Fibroblast of mammary gland (primary cell): ENCODE results near the gene TAF1B.

Source experiments
- DNase-seq: peaks from one replicate; pipeline ENCODE4 v3.0.0-alpha.2; 2010; ENCODE audit warnings: low read depth
- H3K4me3 ChIP-seq: 2 replicates; pipeline ENCODE4 v1.5.1; 2011; ENCODE audit warnings: low read depth, mild to moderate bottlenecking, low read length, moderate library complexity; ENCODE audit not compliant: control insufficient read depth
- TF ChIP-seq, protein P1 (sequence below): conservative IDR thresholded peaks from 2 replicates; pipeline ENCODE4 v1.5.1; 2011; ENCODE audit warnings: low read depth, low read length, inconsistent platforms; ENCODE audit not compliant: control insufficient read depth, insufficient read depth

Gene TAF1B

DNA sequence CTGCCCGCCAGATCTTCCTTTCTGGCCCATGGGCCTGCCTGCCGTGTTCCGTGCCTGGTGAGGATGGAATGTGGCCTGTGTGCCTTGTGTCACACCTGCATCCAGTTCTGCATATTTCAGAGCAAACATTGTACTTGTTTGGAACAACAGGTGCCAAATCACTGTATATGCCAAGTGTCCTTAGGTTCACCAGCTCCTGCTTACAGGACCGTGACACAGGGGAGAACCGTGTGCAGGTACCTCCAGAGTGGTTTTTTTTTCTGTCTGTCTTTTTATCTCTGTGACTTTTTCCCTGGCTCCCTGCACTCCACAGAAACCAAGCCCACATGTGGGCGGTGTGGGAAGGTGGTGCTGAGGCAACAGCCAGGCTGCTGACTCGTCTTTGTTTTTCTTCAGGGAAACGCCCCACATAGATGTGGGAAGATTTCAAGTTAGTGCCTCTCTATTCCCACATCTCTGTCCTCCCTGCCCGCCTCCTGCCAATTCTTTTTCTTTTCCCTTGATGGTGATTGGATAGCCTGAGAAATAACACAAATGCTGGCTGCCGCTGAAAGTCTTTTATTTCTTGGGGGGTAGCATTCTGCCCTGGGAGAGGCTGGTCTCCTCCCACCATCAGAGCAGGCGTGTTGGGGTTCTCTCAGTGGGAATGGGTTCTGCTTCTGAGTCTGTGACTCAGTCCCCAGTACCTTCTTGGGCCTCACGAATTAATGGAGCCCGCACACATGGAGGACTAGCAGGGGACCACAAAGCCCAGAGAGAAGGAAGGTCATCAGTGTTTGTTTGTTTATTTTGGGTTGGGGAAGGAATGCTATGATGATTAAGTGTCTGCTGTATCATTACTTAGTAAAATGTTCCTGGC lies 129.6 kb downstream of the TAF1B start:
- peak; percentile 91 for DNase-seq
- no peak overlapping the region for H3K4me3 ChIP-seq
- TF ChIP-seq, protein P1, sequence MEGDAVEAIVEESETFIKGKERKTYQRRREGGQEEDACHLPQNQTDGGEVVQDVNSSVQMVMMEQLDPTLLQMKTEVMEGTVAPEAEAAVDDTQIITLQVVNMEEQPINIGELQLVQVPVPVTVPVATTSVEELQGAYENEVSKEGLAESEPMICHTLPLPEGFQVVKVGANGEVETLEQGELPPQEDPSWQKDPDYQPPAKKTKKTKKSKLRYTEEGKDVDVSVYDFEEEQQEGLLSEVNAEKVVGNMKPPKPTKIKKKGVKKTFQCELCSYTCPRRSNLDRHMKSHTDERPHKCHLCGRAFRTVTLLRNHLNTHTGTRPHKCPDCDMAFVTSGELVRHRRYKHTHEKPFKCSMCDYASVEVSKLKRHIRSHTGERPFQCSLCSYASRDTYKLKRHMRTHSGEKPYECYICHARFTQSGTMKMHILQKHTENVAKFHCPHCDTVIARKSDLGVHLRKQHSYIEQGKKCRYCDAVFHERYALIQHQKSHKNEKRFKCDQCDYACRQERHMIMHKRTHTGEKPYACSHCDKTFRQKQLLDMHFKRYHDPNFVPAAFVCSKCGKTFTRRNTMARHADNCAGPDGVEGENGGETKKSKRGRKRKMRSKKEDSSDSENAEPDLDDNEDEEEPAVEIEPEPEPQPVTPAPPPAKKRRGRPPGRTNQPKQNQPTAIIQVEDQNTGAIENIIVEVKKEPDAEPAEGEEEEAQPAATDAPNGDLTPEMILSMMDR = no peak

DNA sequence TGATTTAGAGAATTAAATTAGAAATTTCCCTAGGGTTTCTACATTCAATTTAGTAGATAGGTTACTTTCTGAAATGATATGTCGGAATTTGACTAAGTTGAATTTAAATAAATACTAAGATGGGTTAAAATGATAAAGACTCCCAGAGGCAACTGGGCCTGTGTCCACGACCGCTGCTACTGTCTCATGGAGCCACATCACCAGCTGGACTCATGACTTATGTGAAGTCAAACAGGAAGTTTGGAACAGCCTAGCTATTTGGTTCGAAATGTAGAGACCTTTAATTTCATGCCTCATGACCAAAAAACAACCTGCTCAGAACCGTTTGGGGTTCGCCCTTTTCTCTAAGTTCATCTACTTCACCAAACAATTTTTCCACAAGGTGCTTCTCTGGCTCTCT lies 130.4 kb downstream of the TAF1B start:
- TF ChIP-seq, protein P1 = no peak
- DNase-seq = no peak

DNA sequence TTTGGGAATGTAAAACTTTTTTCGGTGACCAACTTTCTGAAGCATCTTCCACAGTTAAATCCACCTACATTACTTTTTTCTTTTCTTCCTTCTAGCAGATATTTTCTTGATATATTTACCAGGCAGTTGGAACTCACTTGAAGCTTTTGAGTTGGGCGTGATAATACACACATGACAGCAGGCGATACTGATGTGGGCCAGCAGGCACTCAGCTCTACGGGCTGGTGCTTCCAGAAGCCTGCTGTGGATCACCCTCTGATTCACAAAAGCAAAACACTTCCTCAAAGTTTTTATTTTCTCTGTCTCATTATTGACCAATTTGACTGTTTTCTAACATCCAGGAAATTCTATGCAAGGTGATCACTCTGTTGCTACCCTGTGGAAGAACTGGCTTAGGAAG lies 131.1 kb downstream of the TAF1B start:
- no peak overlapping the region for H3K4me3 ChIP-seq
- no peak for DNase-seq
- TF ChIP-seq, protein P1 = no peak

More for the DNA sequence above, 130.4 kb downstream of the TAF1B start:
- no peak overlapping the region for H3K4me3 ChIP-seq

DNA sequence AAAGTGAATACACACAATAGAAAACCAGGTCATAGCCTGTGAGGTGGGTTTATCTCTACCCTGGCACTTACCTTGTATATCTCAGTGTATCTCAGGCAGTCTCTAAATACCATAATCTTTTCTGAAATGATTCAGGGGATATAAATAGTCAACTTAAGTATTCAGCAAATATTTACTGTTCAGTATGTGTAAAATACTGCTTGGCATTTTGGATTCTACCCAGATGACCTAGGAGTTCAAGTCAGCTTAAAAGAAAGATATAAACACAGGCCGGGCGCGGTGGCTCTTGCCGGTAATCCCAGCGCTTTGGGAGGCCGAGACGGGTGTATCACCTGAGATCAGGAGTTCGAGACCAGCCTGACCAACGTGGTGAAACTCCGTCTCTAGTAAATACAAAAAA lies 132.1 kb downstream of the TAF1B start:
- H3K4me3 ChIP-seq = no peak overlapping the region
- TF ChIP-seq, protein P1 = no peak
- no peak for DNase-seq

DNA sequence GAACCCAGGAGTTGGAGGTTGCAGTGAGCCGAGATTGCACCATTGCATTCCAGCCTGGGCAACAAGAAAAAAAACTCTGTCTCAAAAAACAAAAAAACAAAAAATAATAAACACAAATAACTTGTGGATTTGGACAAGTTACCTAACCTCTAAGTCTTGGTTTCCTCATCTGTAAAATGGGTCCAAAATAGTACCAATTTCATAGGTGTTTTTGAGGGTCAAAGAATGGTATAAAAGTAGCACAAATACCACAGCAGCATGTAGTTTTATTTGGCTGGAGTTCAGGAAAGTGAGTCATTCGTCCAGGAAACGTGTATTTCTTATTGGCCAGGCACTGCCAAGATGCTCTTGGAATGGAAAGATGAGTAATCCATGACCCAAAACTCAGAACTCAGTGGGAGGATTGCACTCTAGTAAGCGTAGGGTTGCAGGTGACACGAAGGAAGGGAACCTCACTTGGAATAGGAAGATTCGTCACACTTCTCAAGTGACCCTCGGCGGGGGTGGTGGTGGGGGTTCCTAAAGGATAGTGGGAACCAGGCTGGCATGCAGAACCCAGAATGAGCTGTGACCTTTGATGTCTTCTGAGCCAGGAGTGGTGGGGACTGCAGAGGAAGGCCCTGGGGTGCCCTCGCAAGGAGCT lies 132.7 kb downstream of the TAF1B start:
- TF ChIP-seq, protein P1 = no peak
- no peak overlapping the region for H3K4me3 ChIP-seq
- DNase-seq = peak; percentile 99

DNA sequence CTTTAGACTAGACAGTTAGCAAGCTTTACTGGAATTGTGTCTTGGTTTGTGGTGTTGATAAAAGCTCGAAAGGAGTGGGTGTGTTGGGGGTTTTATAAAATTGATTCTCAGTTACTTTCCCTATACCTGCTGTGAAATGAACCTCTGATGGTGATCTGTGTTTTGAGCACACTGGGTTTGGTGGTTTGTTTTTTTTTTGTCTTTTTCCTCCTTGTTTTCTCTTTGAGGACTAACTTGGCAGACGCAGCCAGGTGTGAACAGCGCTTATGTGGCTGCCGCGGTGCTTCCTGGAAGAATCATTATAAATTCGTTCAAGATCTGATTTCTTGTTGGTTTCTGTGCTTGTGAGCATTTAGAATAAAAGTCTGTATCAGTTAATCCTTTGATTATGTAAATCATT lies 136.7 kb downstream of the TAF1B start:
- TF ChIP-seq, protein P1 = no peak
- DNase-seq = no peak
- no peak overlapping the region for H3K4me3 ChIP-seq

DNA sequence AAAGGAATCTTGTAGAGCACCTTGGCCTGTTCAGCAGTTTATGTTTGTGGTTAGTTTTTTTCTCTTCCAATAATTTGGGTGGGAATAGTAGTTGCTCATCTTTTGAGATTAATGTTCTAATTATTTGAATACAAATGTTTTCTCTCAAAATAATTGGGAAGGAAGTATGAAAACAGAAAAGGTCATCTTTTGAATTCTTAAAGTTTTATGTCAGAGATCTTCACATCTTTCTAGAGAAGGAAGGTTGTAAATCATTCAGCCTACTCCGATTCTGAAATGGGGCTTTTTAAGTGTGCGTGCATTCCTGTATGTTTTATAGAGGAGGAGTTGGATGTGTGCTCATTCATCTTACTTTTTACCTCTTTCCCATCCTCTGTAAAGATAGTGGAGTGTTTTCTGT lies 137.2 kb downstream of the TAF1B start:
- H3K4me3 ChIP-seq = no peak overlapping the region
- TF ChIP-seq, protein P1 = no peak
- DNase-seq = peak; percentile 49
